ENCODE results near the gene KRT84. TPM values are rescaled to one million over a fixed set of nuclear protein-coding genes. Genes with fewer than 3 reads are reported as not detected.

Gene KRT84
- total RNA-seq, 4 donors from 2014 or later = not detected

GRCh38 chr12:52417740-52418139, 32.3 kb upstream of the KRT84 start:
- no peak for ATAC-seq
- DNase-seq = no peak
- Histone ChIP-seq H3K4me3 (no peak overlapping the region), H3K9me3 (no peaks in the 10 kb centered on the region), H3K27me3 (peaks cover 0 to 3% (median 0%) of the 10 kb centered on the region in 3 donors), H3K4me1 (no peaks in the 10 kb centered on the region), H3K27ac (peak overlapping the region in 1 of 4 donors; percentile 73), H3K36me3 (no peaks in the 10 kb centered on the region)
- no peak for TF ChIP-seq CTCF (IDR thresholded peaks at IDR 0.05 in 4 of 5, conservative IDR thresholded peaks at IDR 0.05 in 1 of 5)
- TF ChIP-seq POLR2A (IDR thresholded peaks at IDR 0.05) = no peak
- in situ Hi-C loops (cut with MboI; ENCODE audit: low sequenced_read_pairs in 4 of 4) = no loop called here
- intact Hi-C loops (cut with DNase I; ENCODE audit: low total_unique reads) = no loop called here

- intact Hi-C loops (cut with DNase I; ENCODE audit: low total_unique reads) (no loop called here), in situ Hi-C loops (cut with MboI; ENCODE audit: low sequenced_read_pairs in 4 of 4) (no loop called here)
- no peak for ATAC-seq
- H3K4me1 ChIP-seq = no peaks in the 10 kb centered on the region
- no peak overlapping the region for H3K4me3 ChIP-seq
- H3K36me3 ChIP-seq = no peaks in the 10 kb centered on the region
- H3K27me3 ChIP-seq = no peaks in the 10 kb centered on the region
- TF ChIP-seq CTCF (IDR thresholded peaks at IDR 0.05 in 4 of 5, conservative IDR thresholded peaks at IDR 0.05 in 1 of 5) (no peak), POLR2A (IDR thresholded peaks at IDR 0.05) (no peak)
- H3K27ac ChIP-seq = peak overlapping the region; percentile 42 to 73 (median 59)
- no peaks in the 10 kb centered on the region for H3K9me3 ChIP-seq
- DNase-seq = no peak
Measured at GRCh38 chr12:52416795-52417194, 31.3 kb upstream of the KRT84 start.

GRCh38 chr12:52415870-52416750, 30.7 kb upstream of the KRT84 start:
- no peak for TF ChIP-seq POLR2A (IDR thresholded peaks at IDR 0.05)
- TF ChIP-seq CTCF (IDR thresholded peaks at IDR 0.05 in 4 of 5, conservative IDR thresholded peaks at IDR 0.05 in 1 of 5) = no peak
- DNase-seq (peak; percentile 38 to 62), ATAC-seq (peak; percentile 86 to 90)
- H3K27me3 ChIP-seq = no peaks in the 10 kb centered on the region
- no peaks in the 10 kb centered on the region for H3K36me3 ChIP-seq
- no peak overlapping the region for H3K4me3 ChIP-seq
- in situ Hi-C loops (cut with MboI; ENCODE audit: low sequenced_read_pairs in 4 of 4) = no loop called here
- no peaks in the 10 kb centered on the region for H3K4me1 ChIP-seq
- H3K27ac ChIP-seq = peak overlapping the region in 3 of 4 donors; percentile 54 to 73 (median 64)
- H3K9me3 ChIP-seq = no peaks in the 10 kb centered on the region
- intact Hi-C loops (cut with DNase I; ENCODE audit: low total_unique reads) = no loop called here

GRCh38 chr12:52414936-52415335, 29.5 kb upstream of the KRT84 start:
- DNase-seq = no peak
- no peak for ATAC-seq
- no peaks in the 10 kb centered on the region for H3K4me1 ChIP-seq
- H3K4me3 ChIP-seq = no peak overlapping the region
- TF ChIP-seq CTCF (IDR thresholded peaks at IDR 0.05 in 4 of 5, conservative IDR thresholded peaks at IDR 0.05 in 1 of 5) = no peak
- TF ChIP-seq POLR2A (IDR thresholded peaks at IDR 0.05) = no peak
- no peaks in the 10 kb centered on the region for H3K27me3 ChIP-seq
- no peaks in the 10 kb centered on the region for H3K9me3 ChIP-seq
- in situ Hi-C loops (cut with MboI; ENCODE audit: low sequenced_read_pairs in 4 of 4) = no loop called here
- H3K27ac ChIP-seq = no peak overlapping the region
- no peaks in the 10 kb centered on the region for H3K36me3 ChIP-seq
- intact Hi-C loops (cut with DNase I; ENCODE audit: low total_unique reads) = no loop called here

All from gastrocnemius medialis (tissue), 4 donors.